ENCODE results near the gene GRIA2.

- no peak for TF ChIP-seq CTCF (IDR thresholded peaks at IDR 0.05)
- no peak for TF ChIP-seq EP300 (IDR thresholded peaks at IDR 0.05)
Observed at GRCh38 chr4:157242871-157243270, 22.3 kb downstream of the GRIA2 start.
